Ramos (cell line): ENCODE results near the gene C20orf144.

Experiments used
- in situ Hi-C: fragments of 300-500 bp; cut with MboI; formaldehyde crosslinking; loops from one replicate; pipeline ENCODE4 v1.14.3; 2022; ENCODE audit warnings: low sequenced_read_pairs; ENCODE audit not compliant: unreplicated experiment

The C20orf144 gene

GRCh38 chr20:33663161-33664084 lies 1.3 kb downstream of the C20orf144 start:
- in situ Hi-C loops: no loop called here

GRCh38 chr20:33664085-33664761 lies 2.1 kb downstream of the C20orf144 start:
- in situ Hi-C loops: no loop called here

- in situ Hi-C loops: no loop called here
Observed at GRCh38 chr20:33664762-33665144, 2.6 kb downstream of the C20orf144 start.

GRCh38 chr20:33666293-33667244 lies 4.4 kb downstream of the C20orf144 start, which contains the start of gene ACTL10:
Gene ACTL10 (plus strand): TSS chr20:33666943. CDS start chr20:33667498, 555 bp downstream.
- in situ Hi-C loops: no loop called here

GRCh38 chr20:33667245-33667675 lies 5.1 kb downstream of the C20orf144 start:
- in situ Hi-C loops: no loop called here

GRCh38 chr20:33667676-33668465 lies 5.7 kb downstream of the C20orf144 start:
- in situ Hi-C loops: no loop called here

- in situ Hi-C loops: no loop called here
Observed at GRCh38 chr20:33668466-33669155, 6.5 kb downstream of the C20orf144 start.

GRCh38 chr20:33669224-33669623 lies 7.1 kb downstream of the C20orf144 start:
- in situ Hi-C loops: no loop called here

GRCh38 chr20:33669873-33670640 lies 7.9 kb downstream of the C20orf144 start:
- in situ Hi-C loops: no loop called here

GRCh38 chr20:33670715-33671499 lies 8.8 kb downstream of the C20orf144 start:
- in situ Hi-C loops: no loop called here

- in situ Hi-C loops: no loop called here
Observed at GRCh38 chr20:33671573-33672288, 9.6 kb downstream of the C20orf144 start.

- in situ Hi-C loops: no loop called here
Observed at GRCh38 chr20:33672426-33673113, 10.4 kb downstream of the C20orf144 start.

GRCh38 chr20:33673114-33673409 lies 10.9 kb downstream of the C20orf144 start:
- in situ Hi-C loops: no loop called here

- in situ Hi-C loops: no loop called here
Observed at GRCh38 chr20:33673410-33674293, 11.5 kb downstream of the C20orf144 start.
